ENCODE data around the gene TNFSF4. TPM values are rescaled to one million over a fixed set of nuclear protein-coding genes. Genes with fewer than 3 reads are reported as not detected.

TNFSF4 gene
- total RNA-seq, result 2.0 to 2.8 TPM (median 2.1 TPM) in 3 replicates

GRCh38 chr1:173206816-173207568 is at the start of gene TNFSF4:
TNFSF4 (minus strand) TSS chr1:173207331; CDS start chr1:173207176, 155 bp downstream.
- peak within 1 kb of the TSS; percentile 25 for H3K4me3 Mint-ChIP-seq
- DNase-seq (ENCODE audit: low spot score in 2 of 2, unreplicated experiment in 2 of 2), result no peak
- no peaks in the 10 kb centered on the region for H3K36me3 Mint-ChIP-seq
- H3K27me3 Mint-ChIP-seq (ENCODE audit: low read depth), result peaks cover 15% of the 10 kb centered on the region
- peaks cover 41% of the 10 kb centered on the region for H3K4me1 Mint-ChIP-seq
- peak within 1 kb of the TSS; percentile 69 for H3K27ac Mint-ChIP-seq
- no peak for TF ChIP-seq CTCF (IDR thresholded peaks at IDR 0.05; ENCODE audit: unreplicated experiment)
- H3K9me3 Mint-ChIP-seq, result no peaks in the 10 kb centered on the region

- H3K27ac Mint-ChIP-seq, result no peak overlapping the region
- no peak overlapping the region for H3K4me3 Mint-ChIP-seq
- peaks cover 12% of the 10 kb centered on the region for H3K9me3 Mint-ChIP-seq
- no peak for DNase-seq (ENCODE audit: low spot score in 2 of 2, unreplicated experiment in 2 of 2)
- no peaks in the 10 kb centered on the region for H3K4me1 Mint-ChIP-seq
- peak; percentile 57 for TF ChIP-seq CTCF (IDR thresholded peaks at IDR 0.05; ENCODE audit: unreplicated experiment)
- H3K36me3 Mint-ChIP-seq, result peaks cover 2% of the 10 kb centered on the region
- no peaks in the 10 kb centered on the region for H3K27me3 Mint-ChIP-seq (ENCODE audit: low read depth)
These were observed 48.2 kb upstream of the TNFSF4 start for GRCh38 chr1:173255214-173255813.

- Mint-ChIP-seq H3K4me1 (peaks cover 5% of the 10 kb centered on the region), H3K27ac (no peak overlapping the region), H3K27me3 (ENCODE audit: low read depth) (no peaks in the 10 kb centered on the region)
These were observed 45.9 kb upstream of the TNFSF4 start for GRCh38 chr1:173253046-173253445.

GRCh38 chr1:173249349-173249748 is 42.2 kb upstream of the TNFSF4 start:
- TF ChIP-seq CTCF (IDR thresholded peaks at IDR 0.05; ENCODE audit: unreplicated experiment), result no peak
- Mint-ChIP-seq H3K4me3 (no peak overlapping the region), H3K4me1 (peaks cover 5% of the 10 kb centered on the region), H3K9me3 (no peaks in the 10 kb centered on the region), H3K27me3 (ENCODE audit: low read depth) (no peaks in the 10 kb centered on the region), H3K27ac (no peak overlapping the region), H3K36me3 (no peaks in the 10 kb centered on the region)
- DNase-seq (ENCODE audit: low spot score in 2 of 2, unreplicated experiment in 2 of 2), result no peak

More at GRCh38 chr1:173253046-173253445, 45.9 kb upstream of the TNFSF4 start:
- no peak for DNase-seq (ENCODE audit: low spot score in 2 of 2, unreplicated experiment in 2 of 2)
- Mint-ChIP-seq H3K9me3 (peaks cover 3% of the 10 kb centered on the region), H3K36me3 (no peaks in the 10 kb centered on the region), H3K4me3 (no peak overlapping the region)
- TF ChIP-seq CTCF (IDR thresholded peaks at IDR 0.05; ENCODE audit: unreplicated experiment), result no peak

- no peaks in the 10 kb centered on the region for H3K27me3 Mint-ChIP-seq (ENCODE audit: low read depth)
- DNase-seq (ENCODE audit: low spot score in 2 of 2, unreplicated experiment in 2 of 2), result no peak
- H3K9me3 Mint-ChIP-seq, result peaks cover 7% of the 10 kb centered on the region
- H3K4me1 Mint-ChIP-seq, result peaks cover 5% of the 10 kb centered on the region
- H3K36me3 Mint-ChIP-seq, result peaks cover 6% of the 10 kb centered on the region
- no peak for TF ChIP-seq CTCF (IDR thresholded peaks at IDR 0.05; ENCODE audit: unreplicated experiment)
- H3K4me3 Mint-ChIP-seq, result no peak overlapping the region
- peak overlapping the region; percentile 31 for H3K27ac Mint-ChIP-seq
These were observed 41.3 kb upstream of the TNFSF4 start for GRCh38 chr1:173248247-173248940.
